Fibroblast of the aortic adventitia (primary cell): Measurements from ENCODE around the gene ZNF385B. TPM values are rescaled to one million over a fixed set of nuclear protein-coding genes. Genes with fewer than 3 reads are reported as not detected.

Experiments used
- DNase-seq: peaks from one replicate; pipeline ENCODE4 v3.0.0-alpha.2; 2010; ENCODE audit warnings: low read depth
- H3K4me3 ChIP-seq: 2 replicates; pipeline ENCODE4 v1.5.1; 2011; ENCODE audit warnings: low read depth, mild to moderate bottlenecking, control low read depth, low read length, moderate library complexity
- CTCF ChIP-seq: IDR thresholded peaks from 2 replicates; pipeline ENCODE4 v1.5.1; 2011; ENCODE audit warnings: mild to moderate bottlenecking, low read length, control low read depth, inconsistent platforms; ENCODE audit not compliant: insufficient read depth
- total RNA-seq: library from RNA; depleted of rRNA; stranded (reverse); fragments of >200 nt; gene quantifications from 2 replicates; pipeline ENCODE4 v1.2.3, GENCODE V29; 2012; ENCODE audit warnings: low replicate concordance

ZNF385B gene
- total RNA-seq, 1 donor, result 4.8 TPM

DNA sequence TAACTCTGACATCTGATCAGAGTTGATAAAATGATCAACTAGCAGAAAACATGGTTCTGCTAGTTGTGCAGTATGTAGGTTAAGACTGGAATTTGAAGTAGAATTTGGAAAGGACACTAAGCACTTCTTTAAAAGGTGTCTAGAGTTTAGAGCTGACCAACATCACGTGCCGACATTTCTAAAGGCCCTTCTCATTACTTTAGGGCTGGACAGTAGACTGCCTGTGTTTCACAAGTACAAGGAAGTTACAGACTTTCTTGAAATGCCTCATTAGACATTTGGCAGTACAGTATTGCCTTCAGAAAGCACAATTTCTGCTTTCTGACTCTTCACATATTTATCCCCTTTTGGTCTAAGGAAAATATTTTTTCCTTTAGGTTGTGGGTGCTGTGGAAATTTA lies 255.3 kb downstream of the ZNF385B start:
- no peak for TF ChIP-seq CTCF
- no peak overlapping the region for H3K4me3 ChIP-seq
- DNase-seq, result no peak

- no peak for TF ChIP-seq CTCF
- no peak overlapping the region for H3K4me3 ChIP-seq
- DNase-seq, result no peak
Measured at GRCh38 chr2:179605341-179605740, 256.1 kb downstream of the ZNF385B start.

- H3K4me3 ChIP-seq, result no peak overlapping the region
- TF ChIP-seq CTCF, result no peak
- no peak for DNase-seq
Measured at GRCh38 chr2:179604598-179604997, 256.8 kb downstream of the ZNF385B start.

DNA sequence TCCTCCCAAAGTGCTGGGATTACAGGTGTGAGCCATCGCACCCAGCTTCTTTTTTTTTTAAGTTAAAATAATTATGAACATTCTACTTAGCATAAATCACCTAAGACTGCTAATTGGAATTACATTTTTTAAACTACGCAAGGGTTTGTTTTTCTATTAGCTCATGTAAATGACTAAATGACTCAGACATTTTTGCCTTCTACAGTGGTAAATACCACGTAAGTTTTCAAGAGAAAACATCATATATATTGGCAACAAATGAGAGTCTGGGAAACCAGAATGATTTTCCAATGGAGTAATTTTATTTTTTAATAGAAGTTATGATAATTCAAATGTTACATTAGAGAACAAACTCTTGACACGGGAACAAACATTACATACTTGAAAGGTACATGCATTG lies 259.0 kb downstream of the ZNF385B start:
- no peak for TF ChIP-seq CTCF
- DNase-seq, result no peak
- H3K4me3 ChIP-seq, result no peak overlapping the region

DNA sequence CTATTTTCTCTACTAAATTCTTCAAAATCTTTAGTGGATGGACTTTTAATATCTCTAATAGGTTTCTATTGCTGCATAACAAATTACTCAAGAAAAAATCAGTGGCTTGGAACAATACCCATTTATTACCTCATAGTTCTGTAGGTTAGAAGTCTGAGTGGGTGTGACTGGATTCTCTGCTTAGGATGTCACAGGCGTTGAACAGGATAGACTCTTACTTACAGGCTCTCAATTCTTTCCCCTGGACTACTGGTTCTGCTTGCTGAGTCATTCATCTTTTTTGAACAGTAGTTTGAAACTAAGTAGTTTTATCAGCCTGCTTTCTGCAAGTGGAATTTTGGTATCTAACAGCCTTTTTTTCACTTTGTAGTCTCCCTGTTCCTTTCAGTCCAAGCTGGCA lies 265.4 kb downstream of the ZNF385B start:
- peak; percentile 73 for DNase-seq
- H3K4me3 ChIP-seq, result no peak overlapping the region
- TF ChIP-seq CTCF, result no peak

- TF ChIP-seq CTCF, result no peak
Measured at GRCh38 chr2:179595284-179595683, 266.1 kb downstream of the ZNF385B start.

More at GRCh38 chr2:179595284-179595683, 266.1 kb downstream of the ZNF385B start:
- no peak for DNase-seq
- no peak overlapping the region for H3K4me3 ChIP-seq
